Erythroblast (primary cell): ENCODE data around the gene TMC6.

Experiments
- GATA1 ChIP-seq: IDR thresholded peaks from 2 replicates; pipeline ENCODE4 v1.6.1; 2011; ENCODE audit warnings: low read depth, mild to moderate bottlenecking, control low read depth, low read length, moderate library complexity
- POLR2A ChIP-seq: IDR thresholded peaks from 2 replicates; pipeline ENCODE4 v1.6.1; 2011; ENCODE audit warnings: mild to moderate bottlenecking, low read length

GRCh38 chr17:78125976-78126894, 2.3 kb downstream of the TMC6 start:
- no peak for TF ChIP-seq POLR2A
- TF ChIP-seq GATA1, result no peak
